K562 (cell line): ENCODE data around the gene TXNL1. TPM values are rescaled to one million over a fixed set of nuclear protein-coding genes. Genes with fewer than 3 reads are reported as not detected.

Source experiments
- ATAC-seq: fragments of 200-7000 bp; cut with Tn5 transposase; 3 replicates; pipeline ENCODE4 v1.9.1; 2020; ENCODE audit warnings: moderate library complexity
- BruUV-seq: library from RNA; stranded (reverse); fragments of 400-500 nt; replicated peaks from 2 replicates; lab custom pipeline; 2021; lab: Mats Ljungman, UMichigan
- CTCF ChIA-PET: fragments of 300-600 bp; formaldehyde crosslinking; extraction: SDS; loops from one replicate; lab custom pipeline; 2021; ENCODE audit warnings: low intra/inter-chr PET ratio; lab: Yijun Ruan, JAX
- POLR2A ChIA-PET: fragments of 300-600, 350-650 bp; sonication (Branson Sonifier 250); formaldehyde crosslinking; extraction: SDS; loops from one replicate; lab custom pipeline; 2021; ENCODE audit warnings: antibody characterized with exemption, inconsistent platforms; lab: Yijun Ruan, JAX
- DNase-seq, 4 experiments: peaks; one replicate each; pipeline versions ENCODE4 v3.0.0 to v3.0.0-alpha.2; 2011 to 2018; ENCODE audit warnings: low spot score in 3 of 4, mixed read lengths in 3 of 4; ENCODE audit errors: extremely low read depth in 1 of 4
- FAIRE-seq: peaks from 2 replicates; lab custom pipeline; 2011; peaks lifted over from hg19 to GRCh38; lab: Jason Lieb, UNC
- H2AFZ ChIP-seq: 2 replicates; pipeline ENCODE4 v1.6.0; 2011; ENCODE audit warnings: low read depth, low read length, control low read depth, inconsistent platforms
- H3K27ac ChIP-seq: fragments of 200-600 bp; 3 replicates; pipeline ENCODE4 v1.8.0; 2011; ENCODE audit warnings: low read depth, mild to moderate bottlenecking, control low read depth, inconsistent platforms, low read length, moderate library complexity, mixed read lengths; ENCODE audit errors: extremely low read depth
- H3K27me3 ChIP-seq, 2 experiments: fragments of 300-600 bp in 1 of 2; 2 replicates in 1 of 2; 3 replicates in 1 of 2; pipeline versions ENCODE4 v1.6.0 to v1.8.0; 2011; ENCODE audit warnings: inconsistent platforms in 2 of 2, low read length in 2 of 2, mild to moderate bottlenecking in 1 of 2, mixed read lengths in 1 of 2, moderate library complexity in 1 of 2; ENCODE audit not compliant: control insufficient read depth in 2 of 2, insufficient read depth in 2 of 2
- H3K36me3 ChIP-seq: fragments of 300-600 bp; 3 replicates; pipeline ENCODE4 v1.8.0; 2011; ENCODE audit warnings: mild to moderate bottlenecking, low read length, inconsistent platforms; ENCODE audit not compliant: control insufficient read depth, insufficient read depth
- H3K4me1 ChIP-seq, 2 experiments: fragments of 200-600 bp in 1 of 2; replicated peaks in 1 of 2; 2 replicates in 1 of 2; 3 replicates in 1 of 2; pipeline versions ENCODE4 v1.5.1 to v1.8.0; 2011; ENCODE audit warnings: inconsistent platforms in 2 of 2, low read length in 2 of 2, mild to moderate bottlenecking in 1 of 2, mixed read lengths in 1 of 2, moderate library complexity in 1 of 2; ENCODE audit not compliant: control insufficient read depth in 2 of 2, insufficient read depth in 2 of 2
- H3K4me2 ChIP-seq: 2 replicates; pipeline ENCODE4 v1.6.1; 2011; ENCODE audit warnings: low read length, control low read depth, inconsistent platforms, mixed read lengths; ENCODE audit not compliant: insufficient read depth
- H3K4me3 ChIP-seq: fragments of 200-600 bp; sonication (generic), shearing (Covaris generic); 2 replicates; pipeline ENCODE4 v1.5.1; 2016; ENCODE audit warnings: control low read depth, inconsistent platforms
- H3K79me2 ChIP-seq: fragments of 200-600 bp; 3 replicates; pipeline ENCODE4 v1.8.0; 2011; ENCODE audit warnings: low read length, inconsistent platforms; ENCODE audit not compliant: control insufficient read depth, insufficient read depth
- H3K9ac ChIP-seq, 2 experiments: 2 replicates each; pipeline versions ENCODE4 v1.6.0 to v1.6.1; 2011; ENCODE audit warnings: low read depth in 2 of 2, low read length in 2 of 2, control low read depth in 1 of 2, inconsistent platforms in 1 of 2, mild to moderate bottlenecking in 1 of 2, mixed read lengths in 1 of 2; ENCODE audit not compliant: insufficient read depth in 1 of 2
- H3K9me1 ChIP-seq: one replicate; pipeline ENCODE4 v1.6.0; 2011; ENCODE audit warnings: inconsistent platforms, mild to moderate bottlenecking, low read length, moderate library complexity; ENCODE audit not compliant: control insufficient read depth, insufficient read depth
- H3K9me3 ChIP-seq: replicated peaks from 2 replicates; pipeline ENCODE4 v1.5.1; 2011; ENCODE audit warnings: low read depth, low read length, inconsistent platforms; ENCODE audit not compliant: control insufficient read depth, insufficient read depth
- H4K20me1 ChIP-seq: replicated peaks from 2 replicates; pipeline ENCODE4 v1.6.1; 2011; ENCODE audit warnings: low read length, inconsistent platforms, mixed read lengths; ENCODE audit not compliant: control insufficient read depth, insufficient read depth
- ATF7 ChIP-seq: fragments of 450-650 bp; IDR thresholded peaks from 2 replicates; pipeline ENCODE4 v1.7.1; 2014; ENCODE audit warnings: mild to moderate bottlenecking, moderate library complexity
- BRD4 ChIP-seq: fragments of 200-600 bp; sonication (generic); IDR thresholded peaks from 2 replicates; pipeline ENCODE4 v1.6.1; 2017; ENCODE audit warnings: inconsistent platforms
- CBX3 ChIP-seq, 2 experiments: IDR thresholded peaks; 1 replicate in 1 of 2; 2 replicates in 1 of 2; pipeline ENCODE4 v1.6.1; 2012; ENCODE audit warnings: inconsistent platforms in 2 of 2, low read length in 2 of 2, borderline replicate concordance in 1 of 2, control low read depth in 1 of 2
- DMBX1 ChIP-seq: fragments of 250-450 bp; sonication (Bioruptor Pico); IDR thresholded peaks from 2 replicates; pipeline ENCODE4 v1.8.0; 2022; ENCODE audit warnings: inconsistent platforms, mild to moderate bottlenecking, moderate library complexity, borderline replicate concordance
- EWSR1 ChIP-seq: fragments of 450-650 bp; IDR thresholded peaks from 2 replicates; pipeline ENCODE4 v1.6.1; 2018; ENCODE audit warnings: borderline replicate concordance, mild to moderate bottlenecking, low read depth, moderate library complexity; ENCODE audit not compliant: partially characterized antibody
- FOXO4 ChIP-seq: fragments of 450-650 bp; formaldehyde crosslinking; IDR thresholded peaks from 2 replicates; pipeline ENCODE4 v1.4.0; 2020; ENCODE audit warnings: mild to moderate bottlenecking, moderate library complexity
- NCOR1 ChIP-seq: fragments of 450-650 bp; IDR thresholded peaks from 2 replicates; pipeline ENCODE4 v1.6.1; 2016; ENCODE audit warnings: mild to moderate bottlenecking, moderate library complexity
- NR4A1 ChIP-seq, 2 experiments: fragments of 250-450 bp in 1 of 2; fragments of 450-650 bp in 1 of 2; sonication (Bioruptor Pico) in 1 of 2; IDR thresholded peaks; 2 replicates each; pipeline versions ENCODE4 v1.4.0 to v1.6.1; 2016 to 2020; ENCODE audit warnings: mild to moderate bottlenecking in 2 of 2, missing compliant biosample characterization in 1 of 2, missing genetic modification characterization in 1 of 2, moderate library complexity in 1 of 2
- NRF1 ChIP-seq, 2 experiments: fragments of 450-650 bp; IDR thresholded peaks in 1 of 2; conservative IDR thresholded peaks in 1 of 2; 2 replicates each; pipeline ENCODE4 v1.6.1; 2014; ENCODE audit warnings: mild to moderate bottlenecking in 2 of 2
- PHB ChIP-seq: fragments of 250-450 bp; sonication (Bioruptor Pico); IDR thresholded peaks from 2 replicates; pipeline ENCODE4 v1.5.0; 2021
- PRMT5 ChIP-seq: sonication (generic); formaldehyde crosslinking; IDR thresholded peaks from 2 replicates; pipeline ENCODE4 v1.5.0; 2020; ENCODE audit warnings: missing genetic modification reagents
- RBM34 ChIP-seq: fragments of 200-400 bp; formaldehyde crosslinking; IDR thresholded peaks from 2 replicates; pipeline ENCODE4 v1.6.1; 2018; ENCODE audit warnings: low read length, borderline replicate concordance; ENCODE audit not compliant: insufficient read depth
- STAG1 ChIP-seq: sonication (generic); formaldehyde crosslinking; IDR thresholded peaks from 2 replicates; pipeline ENCODE4 v1.5.0; 2020; ENCODE audit warnings: missing genetic modification reagents, borderline replicate concordance
- TFAP4 ChIP-seq: sonication (generic); formaldehyde crosslinking; IDR thresholded peaks from 2 replicates; pipeline ENCODE4 v1.8.0; 2022; ENCODE audit warnings: missing genetic modification reagents, mild to moderate bottlenecking, moderate library complexity, borderline replicate concordance
- ZBTB8A ChIP-seq: fragments of 450-650 bp; IDR thresholded peaks from 2 replicates; pipeline ENCODE4 v1.6.1; 2018; ENCODE audit warnings: mild to moderate bottlenecking, moderate library complexity; ENCODE audit not compliant: partially characterized antibody
- ZNF217 ChIP-seq: sonication (generic); formaldehyde crosslinking; IDR thresholded peaks from 2 replicates; pipeline ENCODE4 v1.8.0; 2022; ENCODE audit warnings: mild to moderate bottlenecking, missing genetic modification reagents
- ZNF224 ChIP-seq: sonication (generic); formaldehyde crosslinking; IDR thresholded peaks from 2 replicates; pipeline ENCODE4 v1.8.0; 2022; ENCODE audit warnings: mild to moderate bottlenecking, missing genetic modification reagents
- ZNF253 ChIP-seq: fragments of 250-450 bp; sonication (Bioruptor Pico); conservative IDR thresholded peaks from 2 replicates; pipeline ENCODE4 v1.6.1; 2021; ENCODE audit warnings: mild to moderate bottlenecking
- ZNF583 ChIP-seq: fragments of 250-450 bp; sonication (Bioruptor Pico); IDR thresholded peaks from 2 replicates; pipeline ENCODE4 v1.4.0; 2020
- ZNF655 ChIP-seq: fragments of 250-450 bp; sonication (Bioruptor Pico); IDR thresholded peaks from 2 replicates; pipeline ENCODE4 v1.5.0; 2021
- WGBS: fragments of 100-300 bp; shearing (Covaris generic); methylation state at CpG from one replicate; pipeline ENCODE4 v1.1.6; 2016; ENCODE audit warnings: low coverage, mixed read lengths; ENCODE audit not compliant: insufficient coverage; ENCODE audit errors: missing lambda C conversion rate; 5-methylcytosine and 5-hydroxymethylcytosine counted together
- in situ Hi-C: fragments of 300-500 bp; cut with MboI; formaldehyde crosslinking; loops from 4 replicates; pipeline ENCODE4 v1.15.0; 2018; ENCODE audit warnings: inconsistent platforms, mixed read lengths
- intact Hi-C: fragments of 100-400 bp; cut with micrococcal nuclease; formaldehyde crosslinking; loops from 2 replicates; pipeline ENCODE4 v1.14.2; 2022
- polyA plus RNA-seq, 8 experiments: library from polyadenylated mRNA; depleted of rRNA in 4 of 8; stranded (reverse) in 5 of 8; unstranded in 3 of 8; fragments of >200 nt; fragmentation: Nextera tagmentation in 2 of 8; fragmentation: Illumina TruSeq in 1 of 8; extraction: Ambion mirVana in 2 of 8; extraction: Trizol in 1 of 8; gene quantifications; 2 replicates each; pipeline versions ENCODE4 v1.2.1 to v1.2.3, GENCODE V29; 2011 to 2014; ENCODE audit warnings: inconsistent platforms in 1 of 8, missing spikeins in 1 of 8
- total RNA-seq, 7 experiments: library from RNA; depleted of rRNA in 6 of 7; stranded (reverse); fragments of >200 nt in 6 of 7; fragmentation: Illumina TruSeq in 2 of 7; extraction: Trizol in 2 of 7; gene quantifications; 2 replicates each; pipeline versions ENCODE4 v1.2.1 to v1.2.3, GENCODE V29; 2011 to 2021; ENCODE audit warnings: low replicate concordance in 1 of 7

The TXNL1 gene
- total and polyA plus RNA-seq, 9 of the 15 experiments (the other 6 are each of a cell fraction or from before 2014, with no cell fraction given): 45.4 to 103 (median 65.7) TPM

GRCh38 chr18:56661360-56662062, 23.1 kb upstream of the TXNL1 start:
- ChIA-PET CTCF (no interaction called here), POLR2A (no interaction called here)
- no peaks in the 10 kb centered on the region for H3K27me3 ChIP-seq
- peaks cover 24% of the 10 kb centered on the region; the same call in 2 of the 3 replicates for H3K79me2 ChIP-seq
- H2AFZ ChIP-seq: no peak overlapping the region
- peaks cover 5 to 19% of the 10 kb centered on the region in 2 experiments; a peak in 2 of 5 replicates for H3K4me1 ChIP-seq
- DNase-seq (no peak), ATAC-seq (no peak), FAIRE-seq (no peak)
- no peak for TF ChIP-seq NRF1 (conservative IDR thresholded peaks at IDR 0.05 in 1 of 2, IDR thresholded peaks at IDR 0.05 in 1 of 2)
- TF ChIP-seq EWSR1: no peak
- no peak for TF ChIP-seq PRMT5
- no peak for TF ChIP-seq ZNF655
- no peak for TF ChIP-seq FOXO4 (CRISPR knock-in tag)
- TF ChIP-seq RBM34: no peak
- TF ChIP-seq TFAP4 (CRISPR knock-in tag): no peak
- TF ChIP-seq BRD4: no peak
- TF ChIP-seq ZNF583 (CRISPR knock-in tag): no peak
- TF ChIP-seq NCOR1: no peak
- no peak for TF ChIP-seq ATF7
- TF ChIP-seq ZNF224 (CRISPR knock-in tag): no peak
- TF ChIP-seq NR4A1 (CRISPR knock-in tag; IDR thresholded peaks at IDR 0.05): no peak
- TF ChIP-seq NR4A1 (tag; IDR thresholded peaks at IDR 0.05): no peak
- TF ChIP-seq CBX3 (IDR thresholded peaks at IDR 0.05; ENCODE audit: borderline replicate concordance in 1 of 2, low read length in 2 of 2): no peak
- TF ChIP-seq DMBX1 (CRISPR knock-in tag): no peak
- no peak for TF ChIP-seq ZNF217 (CRISPR knock-in tag)
- no peak for TF ChIP-seq STAG1 (CRISPR knock-in tag)
- no peak for TF ChIP-seq PHB (CRISPR knock-in tag)
- no peak for TF ChIP-seq ZBTB8A
- no peak for TF ChIP-seq ZNF253
- H3K9me1 ChIP-seq: no peaks in the 10 kb centered on the region
- no peaks in the 10 kb centered on the region for H3K9me3 ChIP-seq
- no peak overlapping the region for H3K27ac ChIP-seq
- no peak overlapping the region for H3K9ac ChIP-seq
- WGBS: 42% methylated on average over 2 of the region's 2 CpGs
- no peak overlapping the region for H3K4me2 ChIP-seq
- H3K36me3 ChIP-seq: no peaks in the 10 kb centered on the region
- no TSS peak for BruUV-seq
- intact Hi-C loops (no loop called here), in situ Hi-C loops (no loop called here)
- no peaks in the 10 kb centered on the region for H4K20me1 ChIP-seq
- no peak overlapping the region for H3K4me3 ChIP-seq
